Right ventricle myocardium inferior (tissue), 1 donor: ENCODE data around the gene PIH1D2. TPM values are rescaled to one million over a fixed set of nuclear protein-coding genes. Genes with fewer than 3 reads are reported as not detected.

Source experiments
- ATAC-seq: fragments of 200-7000 bp; cut with Tn5 transposase; one replicate; pipeline ENCODE4 v1.9.1; 2020; ENCODE audit warnings: mild to moderate bottlenecking, moderate library complexity
- DNase-seq: peaks from one replicate; pipeline ENCODE4 v3.0.0; 2021; ENCODE audit errors: missing footprints
- intact Hi-C: fragments of 100-400 bp; cut with DNase I; formaldehyde crosslinking; loops from one replicate; pipeline ENCODE4 v1.11.0; 2022
- total RNA-seq: library from RNA; stranded (reverse); fragmentation: NEBNext Ultra II Directional; extraction: Animal tissue kit (Norgen Biotek cat#: 25700); gene quantifications from one replicate; pipeline ENCODE4 v1.2.1, GENCODE V29; 2021
- donor health status: DM: no; HTN: yes; CAD: no; lungs with severe emphysema.

PIH1D2 gene
- total RNA-seq, 1 donor from 2014 or later = 1.2 TPM

GRCh38 chr11:112023104-112023503 is 50.7 kb downstream of the PIH1D2 start:
- intact Hi-C loops = no loop called here
- ATAC-seq (no peak), DNase-seq (no peak)

GRCh38 chr11:112019066-112019465 is 54.8 kb downstream of the PIH1D2 start:
- intact Hi-C loops = no loop called here
- no peak for ATAC-seq

More at GRCh38 chr11:112019066-112019465, 54.8 kb downstream of the PIH1D2 start:
- DNase-seq = no peak

Other genes with a start within 250 kb of the PIH1D2 start
- gene ALG9, start 202.4 kb downstream of the PIH1D2 start, total RNA-seq = 14.5 TPM
- gene FDXACB1, start 194.9 kb downstream of the PIH1D2 start, total RNA-seq = 1.2 TPM
- 27.2 TPM for gene CFAP68, start 194.5 kb downstream of the PIH1D2 start, total RNA-seq
- gene CRYAB, start 162.2 kb downstream of the PIH1D2 start, total RNA-seq = 7,453 TPM
- 43.7 TPM for gene HSPB2, start 161.3 kb downstream of the PIH1D2 start, total RNA-seq
- 1.9 TPM for gene C11orf52, start 155.1 kb downstream of the PIH1D2 start, total RNA-seq
- gene DIXDC1, start 136.7 kb downstream of the PIH1D2 start, total RNA-seq = 20.7 TPM
- 157 TPM for gene DLAT, start 48.6 kb downstream of the PIH1D2 start, total RNA-seq
- 8.1 TPM for gene NKAPD1, start 282 bp upstream of the PIH1D2 start, total RNA-seq
- 176 TPM for gene TIMM8B, start 12.7 kb upstream of the PIH1D2 start, total RNA-seq
- 281 TPM for gene SDHD, start 12.9 kb upstream of the PIH1D2 start, total RNA-seq
- gene IL18, start 90.1 kb upstream of the PIH1D2 start, total RNA-seq = 1.8 TPM
- gene TEX12, start 93.4 kb upstream of the PIH1D2 start, total RNA-seq = 0.54 TPM
- gene BCO2, start 101.5 kb upstream of the PIH1D2 start, total RNA-seq = 155 TPM
- 31.4 TPM for gene PTS, start 152.4 kb upstream of the PIH1D2 start, total RNA-seq
- gene PLET1, start 186.8 kb upstream of the PIH1D2 start, total RNA-seq = not detected